B cell (primary cell): ENCODE results near the gene STUM. TPM values are rescaled to one million over a fixed set of nuclear protein-coding genes. Genes with fewer than 3 reads are reported as not detected.
"Not testable (repeated sequence)": the region's sequence is repeated elsewhere in the genome, so short reads cannot be mapped to it uniquely, and the experiment has no call there.

Experiments used
- ATAC-seq: fragments of 200-7000 bp; cut with Tn5 transposase; one replicate; pipeline ENCODE4 v1.10.0; 2021; ENCODE audit warnings: low read depth, mild to moderate bottlenecking, moderate number of reproducible peaks, moderate library complexity
- CTCF ChIA-PET: fragments of 350-600 bp; sonication (Branson Sonifier 250); formaldehyde crosslinking; loops from one replicate; lab custom pipeline; 2021; ENCODE audit warnings: antibody characterized with exemption, inconsistent platforms; lab: Charles Lee
- POLR2A ChIA-PET: fragments of 350-600 bp; sonication (Branson Sonifier 250); formaldehyde crosslinking; loops from one replicate; lab custom pipeline; 2021; ENCODE audit warnings: antibody characterized with exemption; lab: Charles Lee
- DNase-seq: peaks from one replicate; pipeline ENCODE4 v3.0.0; 2013
- H2AFZ ChIP-seq: 2 replicates; pipeline ENCODE4 v1.6.1; 2012; ENCODE audit warnings: mild to moderate bottlenecking, low read depth, low read length; ENCODE audit not compliant: insufficient read depth, poor library complexity, severe bottlenecking
- H3K27ac ChIP-seq, 2 donors: 1 replicate in 1 of 2; 2 replicates in 1 of 2; pipeline ENCODE4 v1.5.1; 2012 to 2013; ENCODE audit warnings: low read length in 2 of 2, mild to moderate bottlenecking in 2 of 2, moderate library complexity in 1 of 2
- H3K27me3 ChIP-seq, 4 experiments: fragments of 200-600 bp in 1 of 4; sonication (generic) in 1 of 4; replicated peaks in 1 of 4; 1 replicate in 2 of 4; 2 replicates in 2 of 4; pipeline versions ENCODE4 v1.6.1 to v1.7.0; 2013 to 2016; ENCODE audit warnings: low read length in 3 of 4, mild to moderate bottlenecking in 2 of 4, mixed read lengths in 1 of 4, moderate library complexity in 1 of 4; ENCODE audit not compliant: insufficient read depth in 4 of 4, control insufficient read depth in 3 of 4; ENCODE audit errors: control extremely low read depth in 1 of 4
- H3K36me3 ChIP-seq, 2 experiments: replicated peaks in 1 of 2; 1 replicate in 1 of 2; 2 replicates in 1 of 2; pipeline versions ENCODE4 v1.6.1 to v1.7.1; 2013; ENCODE audit warnings: low read length in 1 of 2; ENCODE audit not compliant: insufficient read depth in 2 of 2, control insufficient read depth in 1 of 2; ENCODE audit errors: control extremely low read depth in 1 of 2, extremely low read depth in 1 of 2
- H3K4me1 ChIP-seq, 2 donors: fragments of 200-600 bp in 1 of 2; sonication (generic) in 1 of 2; 1 replicate in 1 of 2; 2 replicates in 1 of 2; pipeline versions ENCODE4 v1.5.1 to v1.6.1; 2013 to 2017; ENCODE audit warnings: low read length in 2 of 2; ENCODE audit not compliant: control insufficient read depth in 2 of 2, insufficient read depth in 2 of 2
- H3K4me2 ChIP-seq: replicated peaks from 2 replicates; pipeline ENCODE3; 2012; ENCODE audit warnings: mild to moderate bottlenecking, low read depth, low read length; ENCODE audit not compliant: poor library complexity, severe bottlenecking
- H3K4me3 ChIP-seq, 5 experiments: fragments of 200-600 bp in 1 of 5; sonication (generic) in 1 of 5; 1 replicate in 3 of 5; 2 replicates in 2 of 5; pipeline versions ENCODE4 v1.5.1 to v1.7.0; 2011 to 2016; ENCODE audit warnings: low read length in 4 of 5, mild to moderate bottlenecking in 4 of 5, low read depth in 2 of 5, control low read depth in 1 of 5, moderate library complexity in 1 of 5; ENCODE audit not compliant: insufficient read depth in 1 of 5; ENCODE audit errors: control extremely low read depth in 1 of 5, extremely low read depth in 1 of 5
- H3K79me2 ChIP-seq: fragments of 200-600 bp; sonication (generic); one replicate; pipeline ENCODE4 v1.6.0; 2016; ENCODE audit warnings: low read length; ENCODE audit not compliant: control insufficient read depth, insufficient read depth
- H3K9ac ChIP-seq: fragments of 200-600 bp; sonication (generic); 2 replicates; pipeline ENCODE4 v1.6.1; 2017; ENCODE audit warnings: mild to moderate bottlenecking, low read length, moderate library complexity
- H3K9me3 ChIP-seq, 3 donors: one replicate each; pipeline versions ENCODE4 v1.6.1 to v1.7.1; 2013; ENCODE audit warnings: low read length in 2 of 3; ENCODE audit not compliant: control insufficient read depth in 2 of 3, insufficient read depth in 1 of 3; ENCODE audit errors: control extremely low read depth in 1 of 3
- H4K20me1 ChIP-seq: 2 replicates; pipeline ENCODE4 v1.6.0; 2012; ENCODE audit warnings: mild to moderate bottlenecking, low read length; ENCODE audit not compliant: insufficient read depth, control insufficient read depth, poor library complexity, severe bottlenecking
- H3K27ac Mint-ChIP-seq: one replicate; pipeline ENCODE4 v1.8.0; 2021; ENCODE audit warnings: mixed read lengths
- H3K27me3 Mint-ChIP-seq: one replicate; pipeline ENCODE4 v1.8.0; 2021; ENCODE audit warnings: mixed read lengths
- H3K4me1 Mint-ChIP-seq: one replicate; pipeline ENCODE4 v1.8.0; 2021; ENCODE audit warnings: mixed read lengths
- H3K4me3 Mint-ChIP-seq: one replicate; pipeline ENCODE4 v1.8.0; 2021; ENCODE audit warnings: mixed read lengths
- H3K9me3 Mint-ChIP-seq: one replicate; pipeline ENCODE4 v1.8.0; 2022; ENCODE audit warnings: mixed read lengths; ENCODE audit not compliant: insufficient read depth
- EZH2 ChIP-seq: IDR thresholded peaks from 2 replicates; pipeline ENCODE4 v1.6.1; 2012; ENCODE audit warnings: borderline replicate concordance, low read depth, mild to moderate bottlenecking, moderate library complexity, low read length; ENCODE audit not compliant: insufficient read depth, poor library complexity, severe bottlenecking
- WGBS: methylation state at CpG from one replicate; pipeline ENCODE4 v1.1.5; 2013; ENCODE audit warnings: missing lambda C conversion rate; ENCODE audit not compliant: insufficient coverage; 5-methylcytosine and 5-hydroxymethylcytosine counted together
- intact Hi-C: fragments of 100-400 bp; cut with micrococcal nuclease; formaldehyde crosslinking; loops from one replicate; pipeline ENCODE4 v1.10.0; 2022
- polyA minus RNA-seq: library from RNA; depleted of rRNA, polyadenylated mRNA; stranded (reverse); fragments of >200 nt; gene quantifications from 2 replicates; pipeline ENCODE4 v1.2.3, GENCODE V29; 2012
- polyA plus RNA-seq: library from polyadenylated mRNA; depleted of rRNA; stranded (reverse); fragments of >200 nt; gene quantifications from 2 replicates; pipeline ENCODE4 v1.2.3, GENCODE V29; 2012
- total RNA-seq, 2 donors: library from RNA; stranded (reverse); fragments of 120-200 nt in 1 of 2; gene quantifications; 1 replicate in 1 of 2; 2 replicates in 1 of 2; pipeline versions ENCODE4 v1.2.3 to v1.2.4, GENCODE V29; 2013 to 2022
- TF ChIP-seq, protein P1 (sequence below): fragments of 200-600 bp; IDR thresholded peaks from one replicate; pipeline ENCODE4 v1.8.0; 2022; ENCODE audit warnings: antibody characterized with exemption, mild to moderate bottlenecking

The STUM gene, protein sequence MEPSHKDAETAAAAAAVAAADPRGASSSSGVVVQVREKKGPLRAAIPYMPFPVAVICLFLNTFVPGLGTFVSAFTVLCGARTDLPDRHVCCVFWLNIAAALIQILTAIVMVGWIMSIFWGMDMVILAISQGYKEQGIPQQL
- total RNA-seq (0.69 and 1.1 TPM in 2 replicates), polyA plus RNA-seq (0.06 and 0.12 TPM in 2 replicates), polyA minus RNA-seq (0.43 TPM in 1 of 2 replicates, not detected in the other)
- total RNA-seq (2013): 0.19 TPM

DNA sequence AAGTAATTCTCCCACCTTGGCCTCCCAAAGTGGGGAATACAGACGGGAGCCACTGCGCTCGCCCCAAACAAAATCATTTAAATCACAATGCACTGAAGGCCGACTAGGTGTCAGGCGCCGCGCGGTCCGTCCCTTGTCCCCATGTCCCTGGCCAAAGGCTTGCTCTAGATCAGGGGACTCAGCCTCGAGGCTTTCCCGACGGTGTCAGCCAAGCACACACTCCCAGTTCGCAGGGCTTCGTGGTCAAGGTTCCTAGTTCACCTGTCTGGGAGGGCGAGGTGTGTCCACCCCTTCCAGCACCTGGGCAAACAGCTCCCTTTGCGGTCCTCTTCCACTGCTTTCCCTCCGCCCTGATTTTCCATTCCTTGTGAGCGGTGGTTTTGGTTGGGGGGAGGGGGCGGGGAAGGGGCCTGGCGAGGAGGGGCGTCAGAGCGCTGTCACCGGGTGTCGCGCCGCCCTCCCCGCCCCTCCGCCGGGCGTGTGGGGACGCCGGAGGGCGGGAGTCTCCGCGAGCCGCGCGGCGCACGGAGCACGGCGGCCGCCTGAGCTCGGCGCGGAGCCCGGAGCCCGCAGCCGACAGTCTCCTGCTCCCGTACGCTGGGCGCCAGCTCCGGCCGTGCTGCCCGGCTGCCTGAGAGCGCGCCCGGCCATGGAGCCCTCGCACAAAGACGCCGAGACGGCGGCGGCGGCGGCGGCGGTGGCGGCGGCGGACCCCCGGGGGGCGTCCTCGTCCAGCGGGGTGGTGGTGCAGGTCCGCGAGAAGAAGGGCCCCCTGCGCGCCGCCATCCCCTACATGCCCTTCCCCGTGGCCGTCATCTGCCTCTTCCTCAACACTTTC lies at the start of gene STUM:
TSS of gene STUM (plus strand) at position 509 of the 838 bp plus-strand sequence. CDS start at position 650, 141 bp downstream.
- peak within 1 kb of the TSS; percentile 33 to 57 (median 51) for H3K4me3 ChIP-seq
- intact Hi-C loops: loop anchor here (5.0 to 10.0 kb wide), 4 partner anchors 141 to 994 kb away; partner anchors contain the start of gene PARP1
- peaks cover 0 to 33% (median 5%) of the 10 kb centered on the region in 4 experiments for H3K27me3 ChIP-seq
- peaks cover 21% of the 10 kb centered on the region for H3K27me3 Mint-ChIP-seq
- peak within 1 kb of the TSS; percentile 57 for H2AFZ ChIP-seq
- peak within 1 kb of the TSS; percentile 87 for H3K4me3 Mint-ChIP-seq
- peaks cover 22 to 24% of the 10 kb centered on the region in 2 donors for H3K4me1 ChIP-seq
- peak within 1 kb of the TSS; percentile 53 for H3K9ac ChIP-seq
- ChIA-PET POLR2A (no interaction called here), CTCF (interaction anchor here (0.5 to 5.6 kb wide), 18 partner anchors 10 to 640 kb away, joined by 3 to 33 read pairs (median 6); partner anchors contain the start of gene PARP1)
- H3K4me1 Mint-ChIP-seq: peaks cover 21% of the 10 kb centered on the region
- H3K9me3 ChIP-seq: no peaks in the 10 kb centered on the region
- peak; percentile 42 for ATAC-seq
- WGBS: 1% methylated on average over 77 of the region's 82 CpGs
- H3K27ac ChIP-seq: no peak within 1 kb of the TSS
- peak within 1 kb of the TSS; percentile 81 for H3K4me2 ChIP-seq
- no peaks in the 10 kb centered on the region for H3K36me3 ChIP-seq
- no peaks in the 10 kb centered on the region for H3K79me2 ChIP-seq
- peak; percentile 57 for DNase-seq
- TF ChIP-seq, protein P1, sequence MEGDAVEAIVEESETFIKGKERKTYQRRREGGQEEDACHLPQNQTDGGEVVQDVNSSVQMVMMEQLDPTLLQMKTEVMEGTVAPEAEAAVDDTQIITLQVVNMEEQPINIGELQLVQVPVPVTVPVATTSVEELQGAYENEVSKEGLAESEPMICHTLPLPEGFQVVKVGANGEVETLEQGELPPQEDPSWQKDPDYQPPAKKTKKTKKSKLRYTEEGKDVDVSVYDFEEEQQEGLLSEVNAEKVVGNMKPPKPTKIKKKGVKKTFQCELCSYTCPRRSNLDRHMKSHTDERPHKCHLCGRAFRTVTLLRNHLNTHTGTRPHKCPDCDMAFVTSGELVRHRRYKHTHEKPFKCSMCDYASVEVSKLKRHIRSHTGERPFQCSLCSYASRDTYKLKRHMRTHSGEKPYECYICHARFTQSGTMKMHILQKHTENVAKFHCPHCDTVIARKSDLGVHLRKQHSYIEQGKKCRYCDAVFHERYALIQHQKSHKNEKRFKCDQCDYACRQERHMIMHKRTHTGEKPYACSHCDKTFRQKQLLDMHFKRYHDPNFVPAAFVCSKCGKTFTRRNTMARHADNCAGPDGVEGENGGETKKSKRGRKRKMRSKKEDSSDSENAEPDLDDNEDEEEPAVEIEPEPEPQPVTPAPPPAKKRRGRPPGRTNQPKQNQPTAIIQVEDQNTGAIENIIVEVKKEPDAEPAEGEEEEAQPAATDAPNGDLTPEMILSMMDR: no peak
- TF ChIP-seq EZH2: no peak
- H4K20me1 ChIP-seq: no peaks in the 10 kb centered on the region
- H3K27ac Mint-ChIP-seq: peak within 1 kb of the TSS; percentile 34
- no peaks in the 10 kb centered on the region for H3K9me3 Mint-ChIP-seq

DNA sequence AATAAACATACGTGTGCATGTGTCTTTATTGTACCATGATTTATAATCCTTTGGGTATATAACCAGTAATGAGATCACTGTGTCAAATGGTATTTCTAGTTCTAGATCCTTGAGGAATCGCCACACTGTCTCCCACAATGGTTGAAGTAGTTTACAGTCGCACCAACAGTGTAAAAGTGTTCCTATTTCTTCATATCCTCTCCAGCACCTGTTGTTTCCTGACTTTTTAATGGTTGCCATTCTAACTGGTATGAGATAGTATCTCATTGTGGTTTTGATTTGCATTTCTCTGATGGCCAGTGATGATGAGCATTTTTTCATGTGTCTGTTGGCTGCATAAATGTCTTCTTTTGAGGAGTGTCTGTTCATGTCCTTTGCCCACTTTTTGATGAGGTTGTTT lies 48.9 kb upstream of the STUM start:
- H3K27ac Mint-ChIP-seq, CTCF ChIA-PET, H3K4me1 Mint-ChIP-seq, ATAC-seq, H3K9me3 Mint-ChIP-seq, H3K4me3 ChIP-seq, H3K27ac ChIP-seq, H3K4me1 ChIP-seq, H3K9me3 ChIP-seq, H3K79me2 ChIP-seq, POLR2A ChIA-PET, H3K36me3 ChIP-seq, H3K9ac ChIP-seq, H3K4me3 Mint-ChIP-seq, DNase-seq, H3K4me2 ChIP-seq, H4K20me1 ChIP-seq, H2AFZ ChIP-seq, H3K27me3 ChIP-seq, intact Hi-C loops: not testable (repeated sequence)
- H3K27me3 Mint-ChIP-seq: peaks cover 24% of the 10 kb centered on the region
- WGBS: 100% methylated on average over 1 of the region's 3 CpGs
